IPS DF 4.7 (cell line): ENCODE data around the gene TSPAN4.

Experiments used
- DNase-seq: peaks from one replicate; pipeline ENCODE4 v3.0.0-alpha.2; 2013; ENCODE audit warnings: low spot score; ENCODE audit errors: extremely low read depth

TSPAN4 gene

DNA sequence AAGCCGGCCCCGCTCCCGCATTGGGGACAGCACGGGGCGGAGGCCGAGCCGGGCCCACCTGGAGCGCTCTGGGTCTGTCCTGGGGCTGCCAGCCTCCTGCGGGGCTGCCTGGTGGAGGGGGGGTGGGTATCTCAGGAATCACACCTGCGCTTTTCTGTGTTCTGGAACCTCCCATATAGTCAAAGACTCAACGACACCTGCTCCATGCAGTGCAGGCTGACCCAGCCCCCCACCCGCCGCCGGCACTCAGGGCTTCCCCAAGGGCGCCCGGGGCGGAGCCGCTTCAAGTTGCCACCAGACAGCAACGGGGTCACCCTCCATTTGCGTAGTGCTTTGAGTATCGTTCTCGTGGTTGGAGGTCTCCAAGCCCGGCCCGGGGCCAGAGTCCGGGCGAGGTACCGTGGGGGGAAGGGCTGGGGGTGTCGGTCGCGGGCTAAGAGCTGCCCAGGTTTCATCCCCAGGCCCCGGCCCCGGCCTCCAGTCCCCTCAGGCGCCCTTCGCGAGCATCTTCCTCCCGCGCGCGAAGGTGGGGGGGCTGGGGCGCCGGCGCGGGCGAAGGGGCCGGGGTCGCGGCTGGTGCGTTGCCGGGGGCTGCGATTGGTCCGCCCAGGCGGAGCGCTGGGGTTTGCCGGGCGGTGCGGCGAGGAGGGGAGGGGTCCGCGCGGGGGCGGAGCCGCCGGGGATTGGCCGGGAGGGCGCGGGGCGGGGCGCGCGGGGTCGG lies 6.6 kb downstream of the TSPAN4 start:
- no peak for DNase-seq

DNA sequence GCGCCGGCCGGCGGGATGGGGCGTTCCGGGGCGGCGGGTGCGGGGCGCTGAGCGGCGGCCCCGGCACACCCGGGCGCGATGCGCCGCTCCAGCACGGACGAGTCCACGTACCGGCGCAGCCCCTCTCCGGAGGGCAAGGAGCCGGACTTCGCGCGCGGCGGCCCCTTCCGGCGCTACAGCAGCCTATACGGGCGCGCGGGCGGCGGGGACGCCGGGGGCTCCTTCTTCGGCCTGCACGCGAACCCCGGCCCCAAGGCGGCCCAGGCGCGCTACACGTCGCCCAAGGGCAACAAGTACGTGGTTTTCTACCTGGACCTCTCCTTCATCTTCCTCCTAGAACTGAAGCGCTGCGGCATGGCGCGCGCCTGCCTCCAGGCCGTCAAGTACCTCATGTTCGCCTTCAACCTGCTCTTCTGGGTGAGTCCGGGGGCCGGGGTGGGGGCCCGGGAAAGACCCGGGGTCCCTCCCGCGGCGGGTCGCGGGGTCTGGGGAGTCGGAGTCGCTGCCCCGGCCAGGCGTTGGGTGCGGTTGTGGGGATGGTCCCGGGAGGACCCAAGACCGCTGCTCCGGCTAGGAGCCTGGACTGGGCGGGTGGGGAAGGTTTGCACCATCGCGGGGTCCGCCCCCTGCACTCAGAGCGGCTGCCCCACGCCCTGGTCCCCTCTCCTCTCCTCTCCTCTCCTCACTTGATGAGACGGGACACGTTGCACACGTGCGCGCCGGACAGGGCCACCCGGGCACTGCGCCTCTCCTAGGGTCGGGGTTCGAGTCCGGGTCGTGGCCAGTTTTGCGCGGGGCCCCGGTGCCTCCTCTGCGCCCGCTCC lies 7.5 kb downstream of the TSPAN4 start:
- no peak for DNase-seq

DNA sequence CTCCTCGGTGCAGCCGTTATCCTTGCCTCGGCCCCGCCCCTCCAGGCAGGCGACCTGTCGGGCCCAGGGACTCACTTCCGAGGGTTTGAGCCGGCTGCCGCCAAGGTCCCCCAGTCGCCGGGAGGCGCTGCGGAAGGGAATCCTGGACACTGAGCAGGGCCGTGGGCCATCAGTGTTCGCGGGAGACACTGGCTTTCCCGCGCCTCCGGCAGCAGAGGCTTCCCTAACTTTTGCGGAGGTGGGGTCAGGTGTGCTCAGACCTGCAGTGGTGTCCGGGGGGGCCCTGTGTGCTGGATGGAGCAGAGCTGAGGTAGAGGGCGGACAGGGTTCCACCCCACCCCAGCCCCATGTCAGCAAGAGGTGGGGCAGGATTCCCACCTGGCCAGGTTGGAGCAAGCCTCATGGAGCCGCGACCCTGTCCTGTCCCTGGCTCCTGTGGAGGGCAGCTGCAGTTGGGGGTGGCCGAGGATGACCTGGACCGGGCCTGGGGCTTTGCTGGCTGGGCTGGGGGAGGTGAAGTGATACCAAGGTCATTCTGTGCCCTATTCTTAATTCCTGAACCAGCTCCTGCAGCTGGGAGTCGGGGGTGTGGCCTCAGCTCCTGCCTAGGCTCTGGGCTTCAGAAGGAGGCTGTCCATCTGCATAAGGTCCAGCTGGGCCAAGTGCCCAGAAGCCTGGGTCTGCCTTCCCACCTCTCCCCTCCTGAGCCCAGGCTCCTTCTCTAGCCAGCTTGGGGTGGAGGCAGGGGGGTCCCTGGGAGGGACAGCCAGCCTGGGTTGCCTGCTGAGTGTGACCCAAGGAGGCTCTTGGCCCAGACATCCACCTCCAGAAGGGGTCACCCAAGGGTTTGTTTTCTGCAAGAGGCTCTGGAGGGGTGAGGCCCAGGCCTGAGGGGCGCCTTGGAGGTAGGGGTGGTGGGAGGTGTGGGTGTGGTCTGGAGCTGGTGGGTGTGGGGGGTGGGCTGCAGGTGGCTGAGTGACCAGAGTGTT lies 8.4 kb downstream of the TSPAN4 start:
- DNase-seq, result no peak

GRCh38 chr11:852762-853161 lies 10.1 kb downstream of the TSPAN4 start:
- DNase-seq, result no peak

DNA sequence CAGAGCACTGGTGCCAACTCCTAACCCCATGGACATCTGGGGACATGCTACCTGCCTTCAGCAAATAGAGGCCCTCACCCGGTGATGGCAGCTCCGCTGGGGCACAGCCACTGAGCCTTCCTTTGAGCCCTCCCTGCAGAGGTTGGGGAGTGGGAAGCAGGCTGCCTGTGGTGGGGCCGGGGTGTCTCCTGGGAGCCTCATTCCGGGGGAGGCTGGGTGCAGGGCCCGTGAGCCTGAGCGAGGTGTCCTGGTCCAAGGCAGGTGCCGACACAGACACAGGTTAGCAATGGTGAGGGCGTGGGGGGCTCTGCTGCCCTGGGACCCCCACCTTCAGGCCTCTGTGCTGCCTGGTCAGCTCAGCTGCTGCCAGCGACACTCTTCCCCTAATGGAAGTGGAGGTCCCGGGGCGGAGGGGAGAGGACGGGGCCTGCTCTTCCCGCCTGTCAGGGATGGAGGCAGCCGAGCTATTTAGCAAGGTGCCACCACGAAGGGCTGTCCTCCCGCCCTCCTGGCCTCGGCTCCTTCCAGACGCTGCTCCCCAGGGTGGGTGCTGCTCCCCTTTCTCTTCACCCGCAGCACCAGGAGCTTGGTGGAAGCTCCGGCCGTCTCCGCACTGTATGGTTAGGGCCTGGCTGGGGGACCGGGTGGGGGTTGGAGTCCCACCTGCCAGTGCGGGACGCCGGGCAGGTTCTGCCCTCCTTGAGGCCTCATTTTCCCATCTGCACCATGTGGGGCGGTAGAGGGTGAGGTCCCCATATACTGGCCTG lies 11.2 kb downstream of the TSPAN4 start:
- no peak for DNase-seq

- no peak for DNase-seq
Observed at GRCh38 chr11:854601-855329, 12.1 kb downstream of the TSPAN4 start.

DNA sequence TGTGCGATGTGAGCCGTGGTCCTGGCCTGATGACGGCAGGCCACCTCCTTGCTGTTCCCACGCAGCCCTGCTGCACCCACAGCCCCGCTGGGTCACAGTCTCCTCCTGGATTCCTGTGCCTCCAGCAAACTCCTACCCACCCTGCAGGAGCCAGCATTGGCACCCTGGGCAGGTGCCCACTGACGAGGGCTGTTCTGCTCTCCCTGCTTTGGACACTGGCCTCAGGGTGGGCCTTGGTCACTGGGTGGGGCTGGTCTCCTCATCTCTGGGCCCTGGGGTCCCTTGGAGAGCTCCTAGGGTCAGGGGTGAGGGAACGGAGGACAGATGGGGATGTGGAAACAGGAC lies 12.7 kb downstream of the TSPAN4 start:
- DNase-seq, result no peak

DNA sequence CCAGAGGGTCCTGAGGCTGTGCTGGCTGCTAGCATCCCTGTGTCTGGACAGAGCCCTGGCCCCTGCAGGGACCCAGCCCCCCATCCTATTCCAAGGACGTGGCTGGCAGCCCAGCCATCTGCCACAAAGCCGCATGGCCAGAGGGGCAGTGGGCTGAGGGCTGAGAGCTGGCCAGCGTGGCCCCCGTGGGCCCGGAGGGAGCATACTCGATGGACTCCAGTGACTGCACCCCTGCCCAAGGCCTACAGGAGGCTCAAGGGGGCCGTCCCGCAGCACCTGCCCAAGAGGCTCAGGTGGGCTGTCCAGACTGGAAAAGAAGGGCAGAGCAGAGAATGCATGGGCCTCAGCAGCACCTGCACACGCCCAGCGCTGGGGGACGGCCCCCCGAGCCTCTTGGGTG lies 13.1 kb downstream of the TSPAN4 start:
- DNase-seq, result no peak

- no peak for DNase-seq
Observed at GRCh38 chr11:856397-856796, 13.7 kb downstream of the TSPAN4 start.

DNA sequence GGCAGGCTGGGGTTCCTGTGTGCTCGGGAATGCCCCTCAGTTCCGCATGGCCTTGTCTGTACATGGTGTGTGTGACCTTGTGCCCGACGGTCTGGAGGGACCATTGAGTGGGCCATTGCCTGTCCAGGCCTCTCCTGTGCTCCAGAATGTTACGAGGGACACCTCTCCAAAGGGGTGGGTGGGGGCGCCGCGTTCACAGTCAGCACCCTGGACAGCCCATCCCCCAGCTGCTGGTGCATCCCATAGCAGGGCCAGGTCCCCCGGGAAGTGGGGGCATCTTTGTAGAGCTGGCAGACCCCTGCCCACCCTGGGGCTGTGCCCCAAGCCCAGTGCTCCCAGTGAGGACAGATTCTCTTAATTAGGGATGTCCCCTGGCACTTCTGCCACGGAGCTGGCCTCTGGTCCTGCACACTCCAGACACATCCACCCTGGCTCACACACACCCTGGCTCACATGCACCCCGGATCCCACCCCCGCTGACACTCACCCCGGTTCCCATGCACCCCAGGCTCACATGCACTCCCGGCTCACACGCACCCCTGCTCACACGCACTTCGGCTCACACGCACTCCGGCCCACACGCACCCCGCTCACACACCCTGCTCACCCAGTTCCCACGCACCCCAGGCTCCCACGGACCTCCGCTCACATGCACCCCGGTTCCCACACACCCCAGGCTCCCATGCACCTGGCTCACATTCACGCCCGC lies 15.6 kb downstream of the TSPAN4 start:
- no peak for DNase-seq

DNA sequence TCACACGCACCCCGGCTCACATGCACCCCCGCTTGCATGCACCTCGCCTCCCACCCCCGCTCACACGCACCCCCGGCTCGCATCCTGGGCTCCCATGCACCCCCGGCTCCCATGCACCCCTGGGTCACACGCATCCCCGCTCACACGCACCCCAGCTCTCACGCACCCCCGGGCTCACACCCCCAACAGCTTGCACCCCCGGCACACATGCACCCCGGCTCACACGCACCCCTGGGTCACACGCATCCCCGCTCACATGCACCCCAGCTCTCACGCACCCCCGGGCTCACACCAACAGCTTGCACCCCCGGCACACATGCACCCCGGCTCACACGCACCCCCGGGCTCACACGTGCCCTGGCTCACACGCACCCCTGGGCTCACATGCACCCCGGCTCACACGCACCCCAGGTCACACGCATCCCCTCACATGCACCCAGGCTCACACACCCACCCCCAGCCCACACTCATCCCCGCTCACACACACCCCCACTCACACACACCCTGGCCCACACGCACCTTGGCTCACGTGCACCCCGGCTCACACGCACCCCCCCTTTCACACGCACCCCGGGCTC lies 16.2 kb downstream of the TSPAN4 start:
- DNase-seq, result no peak

- no peak for DNase-seq
Observed at GRCh38 chr11:859394-860131, 16.9 kb downstream of the TSPAN4 start.

GRCh38 chr11:860234-861104 lies 17.8 kb downstream of the TSPAN4 start:
- no peak for DNase-seq

DNA sequence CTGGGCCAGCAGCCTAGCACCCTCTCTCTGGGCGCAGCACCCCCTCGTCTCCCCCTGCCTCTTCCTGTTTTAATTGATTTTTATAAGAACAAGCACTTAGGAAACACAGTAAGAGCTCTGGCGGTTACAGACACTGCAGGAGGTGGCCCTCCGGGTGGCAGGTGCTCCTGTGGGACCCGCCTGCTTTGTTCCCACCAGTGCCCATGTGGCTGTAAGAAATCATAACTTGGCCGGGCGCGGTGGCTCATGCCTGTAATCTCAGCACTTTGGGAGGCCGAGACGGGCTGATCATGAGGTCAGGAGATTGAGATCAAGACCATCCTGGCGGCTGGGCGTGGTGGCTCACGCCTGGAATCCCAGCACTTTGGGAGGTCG lies 18.4 kb downstream of the TSPAN4 start:
- no peak for DNase-seq

- no peak for DNase-seq
Observed at GRCh38 chr11:862081-862661, 19.5 kb downstream of the TSPAN4 start.

DNA sequence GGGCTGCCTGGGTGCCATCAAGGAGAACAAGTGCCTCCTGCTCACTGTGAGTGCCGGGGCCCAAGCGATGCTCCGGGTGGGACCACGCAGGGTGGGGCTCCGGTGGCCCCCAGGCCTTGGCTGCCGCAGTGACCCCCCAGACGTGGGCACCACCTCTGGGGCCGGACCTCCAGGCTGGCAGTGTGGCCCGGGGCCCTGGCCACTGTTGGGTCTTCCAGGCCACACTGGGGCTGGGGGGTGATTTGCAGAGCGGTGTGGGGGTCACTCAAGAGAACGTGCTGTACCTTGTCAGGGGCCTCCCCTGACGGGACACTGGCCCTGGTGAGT lies 20.0 kb downstream of the TSPAN4 start:
- DNase-seq, result no peak
